A549 (cell line): ENCODE results near the gene ZIM2.

Experiments used
- CTCF ChIP-seq: fragments of >200 bp; sonication (Bioruptor Twin); formaldehyde crosslinking; IDR thresholded peaks from 3 replicates; pipeline ENCODE4 v1.5.1; 2016
- MAFK ChIP-seq: fragments of 450-650 bp; IDR thresholded peaks from 2 replicates; pipeline ENCODE4 v1.6.1; 2014; ENCODE audit not compliant: partially characterized antibody
- MAZ ChIP-seq: fragments of 150-350 bp; IDR thresholded peaks from 2 replicates; pipeline ENCODE4 v1.6.1; 2014; ENCODE audit warnings: antibody characterized with exemption, low read depth, low read length, borderline replicate concordance
- POLR2A ChIP-seq: IDR thresholded peaks from 2 replicates; pipeline ENCODE4 v1.6.1; 2012; ENCODE audit warnings: mild to moderate bottlenecking, low read length
- REST ChIP-seq: fragments of 200-600 bp; sonication (generic); IDR thresholded peaks from 2 replicates; pipeline ENCODE4 v1.6.1; 2016; ENCODE audit warnings: antibody characterized with exemption, mild to moderate bottlenecking, moderate library complexity
- TP53 ChIP-seq: fragments of 250-450 bp; sonication (Bioruptor Pico); IDR thresholded peaks from 2 replicates; pipeline ENCODE4 v1.5.0; 2021; ENCODE audit warnings: mild to moderate bottlenecking, moderate library complexity

GRCh38 chr19:56842412-56842811, 1.9 kb upstream of the ZIM2 start:
- TF ChIP-seq POLR2A = no peak
- TF ChIP-seq MAZ = no peak
- no peak for TF ChIP-seq CTCF
- TF ChIP-seq TP53 (CRISPR knock-in tag) = no peak
- no peak for TF ChIP-seq REST
- no peak for TF ChIP-seq MAFK
